ENCODE results near the gene WIPI1.
"Not testable (repeated sequence)": the region's sequence is repeated elsewhere in the genome, so short reads cannot be mapped to it uniquely, and the experiment has no call there.

DNA sequence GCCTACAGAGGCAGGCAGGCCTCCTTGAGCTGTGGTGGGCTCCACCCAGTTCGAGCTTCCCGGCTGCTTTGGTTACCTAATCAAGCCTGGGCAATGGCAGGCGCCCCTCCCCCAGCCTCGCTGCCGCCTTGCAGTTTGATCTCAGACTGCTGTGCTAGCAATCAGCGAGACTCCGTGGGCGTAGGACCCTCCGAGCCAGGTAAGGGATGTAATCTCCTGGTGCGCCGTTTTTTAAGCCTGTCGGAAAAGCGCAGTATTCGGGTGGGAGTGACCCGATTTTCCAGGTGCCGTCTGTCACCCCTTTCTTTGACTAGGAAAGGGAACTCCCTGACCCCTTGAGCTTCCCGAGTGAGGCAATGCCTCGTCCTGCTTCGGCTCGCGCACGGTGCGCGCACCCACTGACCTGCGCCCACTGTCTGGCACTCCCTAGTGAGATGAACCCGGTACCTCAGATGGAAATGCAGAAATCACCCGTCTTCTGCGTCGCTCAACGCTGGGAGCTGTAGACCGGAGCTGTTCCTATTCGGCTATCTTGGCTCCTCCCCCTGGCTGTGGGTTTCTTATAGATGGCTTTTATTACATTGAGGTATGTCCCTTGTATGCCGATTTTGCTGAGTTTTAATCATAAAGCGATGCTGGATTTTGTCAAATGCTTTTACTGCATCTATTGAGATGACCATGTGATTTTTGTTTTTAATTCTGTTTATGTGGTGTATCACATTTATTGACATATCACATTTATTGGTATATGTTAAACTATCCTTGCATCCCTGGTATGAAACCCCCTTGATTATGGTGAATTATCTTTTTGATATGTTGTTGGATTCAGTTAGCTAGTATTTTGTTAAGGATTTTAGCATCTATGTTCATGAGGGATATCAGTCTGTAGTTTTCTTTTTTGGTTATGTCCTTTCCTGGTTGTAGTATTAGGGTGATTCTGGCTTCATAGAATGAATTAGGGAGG is 43.4 kb downstream of the WIPI1 start:
- TF ChIP-seq, protein P1, sequence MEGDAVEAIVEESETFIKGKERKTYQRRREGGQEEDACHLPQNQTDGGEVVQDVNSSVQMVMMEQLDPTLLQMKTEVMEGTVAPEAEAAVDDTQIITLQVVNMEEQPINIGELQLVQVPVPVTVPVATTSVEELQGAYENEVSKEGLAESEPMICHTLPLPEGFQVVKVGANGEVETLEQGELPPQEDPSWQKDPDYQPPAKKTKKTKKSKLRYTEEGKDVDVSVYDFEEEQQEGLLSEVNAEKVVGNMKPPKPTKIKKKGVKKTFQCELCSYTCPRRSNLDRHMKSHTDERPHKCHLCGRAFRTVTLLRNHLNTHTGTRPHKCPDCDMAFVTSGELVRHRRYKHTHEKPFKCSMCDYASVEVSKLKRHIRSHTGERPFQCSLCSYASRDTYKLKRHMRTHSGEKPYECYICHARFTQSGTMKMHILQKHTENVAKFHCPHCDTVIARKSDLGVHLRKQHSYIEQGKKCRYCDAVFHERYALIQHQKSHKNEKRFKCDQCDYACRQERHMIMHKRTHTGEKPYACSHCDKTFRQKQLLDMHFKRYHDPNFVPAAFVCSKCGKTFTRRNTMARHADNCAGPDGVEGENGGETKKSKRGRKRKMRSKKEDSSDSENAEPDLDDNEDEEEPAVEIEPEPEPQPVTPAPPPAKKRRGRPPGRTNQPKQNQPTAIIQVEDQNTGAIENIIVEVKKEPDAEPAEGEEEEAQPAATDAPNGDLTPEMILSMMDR (IDR thresholded peaks at IDR 0.05; ENCODE audit: low read depth, low read length, poor library complexity, severe bottlenecking): not testable (repeated sequence)
- TF ChIP-seq EZH2phosphoT487 (IDR thresholded peaks at IDR 0.05; ENCODE audit: borderline replicate concordance, low read length): not testable (repeated sequence)

Measured in DOHH2 (cell line).